PFSK-1 (cell line): Measurements from ENCODE around the gene SH3BGRL.

Source experiments
- FOXP2 ChIP-seq: optimal IDR thresholded peaks from 2 replicates; pipeline ENCODE3; 2011; ENCODE audit warnings: borderline replicate concordance, control low read depth, inconsistent platforms; ENCODE audit not compliant: insufficient read depth; ENCODE audit errors: extremely low read length, extremely low read depth
- POLR2AphosphoS5 ChIP-seq: IDR thresholded peaks from 2 replicates; pipeline ENCODE4 v1.6.1; 2012; ENCODE audit warnings: low read depth, mild to moderate bottlenecking, control low read depth, low read length, moderate library complexity
- REST ChIP-seq, 2 experiments: IDR thresholded peaks; 2 replicates each; pipeline versions ENCODE4 v1.6.1 to v1.8.0; 2011 to 2012; ENCODE audit warnings: low read depth in 2 of 2, low read length in 2 of 2, control low read depth in 1 of 2, inconsistent platforms in 1 of 2, mild to moderate bottlenecking in 1 of 2, moderate library complexity in 1 of 2; ENCODE audit not compliant: insufficient read depth in 1 of 2
- SIN3A ChIP-seq: IDR thresholded peaks from 2 replicates; pipeline ENCODE4 v1.6.1; 2012; ENCODE audit warnings: mild to moderate bottlenecking, low read length, moderate library complexity, borderline replicate concordance; ENCODE audit not compliant: insufficient read depth
- TAF1 ChIP-seq: IDR thresholded peaks from 2 replicates; pipeline ENCODE4 v1.6.1; 2012; ENCODE audit warnings: low read length, control low read depth, borderline replicate concordance; ENCODE audit not compliant: insufficient read depth

The SH3BGRL gene

GRCh38 chrX:81308086-81308829, 106.4 kb downstream of the SH3BGRL start:
- no peak for TF ChIP-seq POLR2AphosphoS5
- TF ChIP-seq TAF1, result no peak
- no peak for TF ChIP-seq SIN3A
- TF ChIP-seq FOXP2, result no peak
- no peak for TF ChIP-seq REST (IDR thresholded peaks at IDR 0.05; ENCODE audit: insufficient read depth in 1 of 2, low read depth in 2 of 2, low read length in 2 of 2)

- TF ChIP-seq FOXP2 (no peak), POLR2AphosphoS5 (no peak), SIN3A (no peak), TAF1 (no peak), REST (IDR thresholded peaks at IDR 0.05; ENCODE audit: insufficient read depth in 1 of 2, low read depth in 2 of 2, low read length in 2 of 2) (no peak)
Observed at GRCh38 chrX:81316163-81316562, 114.3 kb downstream of the SH3BGRL start.

- TF ChIP-seq REST (IDR thresholded peaks at IDR 0.05; ENCODE audit: insufficient read depth in 1 of 2, low read depth in 2 of 2, low read length in 2 of 2), result no peak
- TF ChIP-seq POLR2AphosphoS5, result no peak
- no peak for TF ChIP-seq TAF1
- TF ChIP-seq SIN3A, result no peak
- no peak for TF ChIP-seq FOXP2
Observed at GRCh38 chrX:81336455-81337152, 134.7 kb downstream of the SH3BGRL start.

GRCh38 chrX:81337805-81338204, 135.9 kb downstream of the SH3BGRL start:
- TF ChIP-seq POLR2AphosphoS5 (no peak), TAF1 (no peak), FOXP2 (no peak), SIN3A (no peak), REST (IDR thresholded peaks at IDR 0.05; ENCODE audit: insufficient read depth in 1 of 2, low read depth in 2 of 2, low read length in 2 of 2) (no peak)

- TF ChIP-seq SIN3A (no peak), REST (IDR thresholded peaks at IDR 0.05; ENCODE audit: insufficient read depth in 1 of 2, low read depth in 2 of 2, low read length in 2 of 2) (no peak), FOXP2 (no peak), TAF1 (no peak), POLR2AphosphoS5 (no peak)
Observed at GRCh38 chrX:81338924-81339323, 137.0 kb downstream of the SH3BGRL start.
